Activated CD8-positive, alpha-beta memory T cell treated with anti-CD3 and anti-CD28 coated beads, Interleukin-2, amount 50 U/mL, for 24 hours (primary cell): Measurements from ENCODE around the gene VKORC1.
"Not testable (repeated sequence)": the region's sequence is repeated elsewhere in the genome, so short reads cannot be mapped to it uniquely, and the experiment has no call there.

Experiments
- DNase-seq: peaks from one replicate; pipeline ENCODE4 v3.0.0-alpha.2; 2020; ENCODE audit errors: extremely low read depth

VKORC1 gene

GRCh38 chr16:31094424-31095120, at the start of gene VKORC1:
VKORC1 (minus strand) TSS chr16:31094797; CDS start chr16:31094729, 68 bp downstream.
- peak; percentile 78 for DNase-seq

GRCh38 chr16:31143694-31144148, 49.1 kb upstream of the VKORC1 start:
- DNase-seq = no peak

- DNase-seq = no peak
Observed at GRCh38 chr16:31143011-31143693, 48.6 kb upstream of the VKORC1 start.

DNA sequence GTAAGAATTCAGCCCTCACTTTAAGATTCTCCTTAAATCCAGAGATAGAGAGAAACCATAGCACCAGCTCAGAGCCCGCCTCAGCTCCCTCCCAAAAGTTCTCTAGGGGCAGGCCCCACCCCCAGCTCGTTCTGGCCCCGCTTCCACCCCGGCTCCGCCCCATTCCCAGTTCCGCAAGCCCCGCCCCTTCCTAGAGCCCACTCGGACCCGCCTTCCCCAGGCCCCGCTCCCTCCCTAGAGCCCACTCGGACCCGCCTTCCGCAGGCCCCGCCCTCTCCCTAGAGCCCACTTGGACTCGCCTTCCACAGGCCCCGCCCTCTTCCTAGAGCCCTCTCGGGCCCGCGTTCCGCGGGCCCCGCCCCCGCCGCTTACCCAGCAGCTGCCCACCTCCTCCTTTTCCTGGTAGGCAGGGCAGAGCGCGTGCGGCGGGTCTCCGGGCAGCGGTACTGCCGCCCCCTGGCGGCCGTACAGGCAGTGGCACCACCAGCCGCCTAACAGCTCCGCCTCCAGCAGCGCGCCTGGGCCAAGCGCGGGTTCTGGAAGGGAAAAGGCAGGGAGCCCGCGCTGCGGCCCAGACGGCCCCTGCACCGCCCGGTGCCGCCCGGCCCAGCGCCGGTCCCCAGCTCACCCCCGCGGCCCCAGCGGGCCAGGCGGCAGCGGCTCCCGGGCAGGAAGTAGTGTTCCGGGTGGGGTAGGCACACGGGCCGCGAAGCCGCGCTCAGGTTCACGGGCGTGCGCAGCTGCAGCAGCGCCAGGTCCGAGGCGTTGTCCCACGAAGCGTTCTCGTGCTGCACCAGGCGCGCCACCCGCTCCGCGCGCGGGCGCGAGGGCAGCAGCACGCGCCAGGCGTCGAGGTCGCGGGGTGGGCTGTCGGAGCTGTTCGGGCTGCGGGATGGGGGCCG, 47.8 kb upstream of the VKORC1 start:
- DNase-seq = peak; percentile 93

DNA sequence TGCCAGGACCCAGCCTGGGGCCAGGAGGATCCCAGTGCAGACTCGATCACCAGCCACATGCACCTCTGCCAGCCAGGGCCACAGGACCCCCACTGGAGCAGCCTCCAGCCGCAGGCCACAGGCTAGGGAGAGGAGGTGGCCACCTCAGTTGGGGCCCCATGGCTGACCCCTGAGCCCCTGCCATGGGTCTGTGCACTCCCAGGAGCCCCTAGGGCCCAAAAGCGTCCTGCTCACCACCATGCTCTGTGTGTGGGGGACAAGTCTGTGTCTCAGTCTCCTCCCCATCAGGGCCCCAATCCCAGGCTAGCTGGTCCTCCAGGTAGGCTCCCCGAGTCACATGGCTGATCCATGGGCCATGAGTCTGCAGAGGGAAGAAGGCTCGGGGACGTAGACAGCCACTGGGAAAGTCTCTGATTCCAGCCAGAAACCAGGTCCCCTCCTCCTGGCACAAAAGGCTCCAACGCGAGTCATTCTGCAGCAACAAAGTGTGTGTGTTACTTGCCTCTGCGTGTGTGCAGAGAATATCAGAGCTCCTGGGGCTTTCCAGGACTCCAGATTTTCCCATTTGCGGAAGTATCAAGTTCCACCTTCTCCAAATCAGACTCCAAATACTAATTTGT, 47.0 kb upstream of the VKORC1 start:
- no peak for DNase-seq

GRCh38 chr16:31141071-31141469, 46.5 kb upstream of the VKORC1 start:
- DNase-seq = not testable (repeated sequence)

DNA sequence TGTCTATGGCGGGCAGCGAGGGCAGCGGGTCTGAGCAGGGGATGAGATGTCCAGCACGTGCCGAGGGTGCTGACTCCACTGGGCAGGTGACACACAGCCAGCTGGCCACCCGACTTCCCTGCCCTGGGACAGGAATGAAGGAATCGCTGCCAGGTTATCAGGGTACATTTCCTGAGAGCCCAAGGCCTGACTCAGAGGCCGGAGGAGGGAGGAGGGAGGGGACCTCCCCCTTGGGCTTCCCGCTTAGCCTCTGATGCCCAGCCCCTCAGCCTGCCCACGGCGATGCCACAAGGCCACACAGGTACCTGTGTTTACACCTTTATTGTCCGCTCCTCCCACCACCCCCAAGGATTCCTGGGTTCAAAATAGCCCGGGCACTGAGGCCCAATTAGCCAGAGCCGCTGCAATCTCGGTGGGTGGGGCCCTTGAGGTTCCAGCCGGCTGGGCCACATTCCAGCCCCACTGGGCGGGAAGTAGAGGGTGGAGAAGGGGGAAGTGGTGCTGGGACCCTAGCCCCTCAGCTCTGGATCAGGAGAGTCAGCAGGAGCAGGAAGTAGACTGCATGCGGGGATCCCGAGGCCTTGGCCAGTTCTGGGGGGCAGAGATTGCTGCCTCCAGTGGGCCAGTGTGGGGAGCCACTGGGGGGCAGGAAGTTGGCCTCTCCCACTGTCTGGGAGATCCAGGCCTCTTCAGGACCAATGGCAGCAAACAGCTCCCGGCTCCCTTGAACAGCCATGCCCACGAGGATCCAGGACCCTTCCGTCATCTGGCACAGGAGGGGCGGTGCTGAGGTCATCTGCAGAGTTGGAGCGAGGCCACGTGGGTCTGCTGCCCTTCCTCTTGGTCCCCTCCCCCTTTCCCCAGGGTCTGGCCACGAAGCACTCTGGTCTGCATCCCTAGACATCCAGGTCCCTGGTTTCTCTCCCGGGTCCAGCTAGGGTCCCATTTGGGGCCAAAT, 44.3 kb upstream of the VKORC1 start:
- DNase-seq = no peak

- DNase-seq = not testable (repeated sequence)
Observed at GRCh38 chr16:31136822-31137499, 42.4 kb upstream of the VKORC1 start.

- no peak for DNase-seq
Observed at GRCh38 chr16:31136287-31136662, 41.7 kb upstream of the VKORC1 start.

DNA sequence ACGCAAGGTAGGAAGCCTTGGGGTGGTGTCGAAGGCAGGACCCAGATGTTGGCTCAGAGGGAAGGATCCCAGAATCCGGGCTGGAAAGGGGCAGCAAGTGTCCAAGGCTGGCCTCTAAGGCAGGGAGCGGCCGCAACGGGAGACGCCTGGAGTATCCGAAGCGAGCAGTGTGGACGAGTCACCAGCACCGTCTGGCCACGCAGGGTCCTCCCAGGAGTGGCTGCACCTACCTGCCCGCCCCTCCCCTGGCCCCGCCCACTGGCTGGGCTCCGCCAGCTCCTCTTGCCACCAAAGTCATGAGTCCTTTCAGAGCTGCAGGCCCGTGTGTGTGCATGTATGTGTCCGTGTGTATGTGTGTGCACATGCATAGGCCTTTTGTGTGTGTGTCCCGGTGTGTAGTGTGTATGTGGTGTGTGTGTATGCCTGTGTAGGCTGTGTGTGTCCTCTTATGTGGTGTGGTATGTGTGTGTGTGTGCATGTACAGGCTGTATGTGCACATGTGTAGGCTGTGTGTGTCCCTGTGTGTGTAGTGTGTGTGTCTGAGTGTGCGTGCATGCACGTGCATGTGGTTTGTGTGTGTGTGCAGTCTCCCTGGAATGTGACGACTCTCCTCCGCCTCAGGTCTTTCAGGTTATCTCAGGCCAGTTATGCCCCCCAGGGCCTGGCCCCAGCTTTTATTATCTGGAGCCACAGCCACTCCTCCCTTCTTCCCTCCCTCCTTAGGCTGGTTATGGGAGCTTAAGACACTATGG, 41.1 kb upstream of the VKORC1 start, which contains the start of gene PRSS8:
TSS of gene PRSS8 (minus strand) at position 193 of the 752 bp plus-strand sequence. CDS start 229 bp downstream, outside the sequence.
- no peak for DNase-seq

DNA sequence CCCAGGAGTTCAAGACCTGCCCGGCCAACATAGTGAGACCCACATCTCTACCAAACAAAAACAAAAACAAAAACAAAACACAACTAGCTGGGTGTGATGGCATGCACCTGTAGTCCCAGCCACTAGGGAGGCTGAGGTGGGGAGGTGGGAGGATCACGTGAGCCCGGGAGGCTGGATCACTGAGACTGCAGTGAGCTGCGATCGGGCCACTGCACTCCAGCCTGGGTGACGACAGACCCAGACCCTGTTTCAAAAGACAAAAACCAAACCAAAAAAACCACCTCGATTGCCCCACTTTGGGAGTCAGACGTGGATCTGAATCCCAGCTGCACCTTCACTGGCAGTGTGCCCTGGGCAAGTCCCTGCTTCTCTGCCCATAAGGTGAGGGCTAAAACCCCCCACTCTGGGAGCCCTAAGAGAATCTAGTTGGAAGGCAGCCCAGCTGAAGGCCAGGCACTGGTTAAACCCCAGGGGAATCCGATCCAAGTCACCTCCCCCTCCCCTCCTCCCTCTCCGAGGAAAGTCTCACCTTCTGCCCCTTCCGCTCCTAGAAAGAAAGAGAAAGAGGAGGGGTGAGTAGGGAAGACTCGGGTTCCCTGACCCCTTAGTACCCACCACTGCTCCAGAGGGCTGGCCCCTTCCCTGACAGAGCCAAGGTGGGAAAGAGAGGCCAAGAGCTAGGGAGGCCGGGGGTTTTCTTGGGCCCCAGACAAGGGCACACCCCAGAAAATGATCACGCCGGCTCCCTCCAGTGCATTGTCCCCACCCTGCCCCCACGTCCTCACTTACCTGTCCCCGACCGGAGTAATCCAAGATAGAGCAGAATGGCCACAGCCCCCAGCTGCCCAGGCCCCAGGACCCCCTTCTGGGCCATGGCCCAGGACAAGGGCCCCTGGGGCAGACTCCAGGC, 40.3 kb upstream of the VKORC1 start:
- no peak for DNase-seq

DNA sequence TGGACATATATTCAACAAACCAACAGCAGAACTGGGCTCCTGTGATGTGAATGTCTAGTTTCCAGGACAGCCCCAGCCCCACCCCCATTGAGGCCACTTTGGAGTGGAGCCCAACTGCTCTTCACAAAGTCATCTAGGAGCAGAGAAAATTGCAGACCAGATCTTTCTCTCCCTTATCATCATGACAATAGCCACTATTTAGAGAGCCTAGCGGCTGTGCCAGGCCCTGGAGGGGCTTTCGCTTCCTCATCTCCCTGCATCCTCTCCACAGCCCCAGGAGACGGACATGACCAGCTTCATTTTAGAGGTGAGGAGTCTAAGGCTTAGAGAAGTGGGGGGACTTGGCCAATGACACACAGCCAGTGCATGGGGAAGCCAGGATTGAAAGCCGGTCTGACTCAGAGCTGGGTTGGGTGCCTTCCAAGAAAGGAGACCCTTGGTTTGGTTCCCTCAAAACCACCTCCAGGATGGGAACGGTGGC, 39.5 kb upstream of the VKORC1 start:
- DNase-seq = no peak

- no peak for DNase-seq
Observed at GRCh38 chr16:31133046-31133501, 38.5 kb upstream of the VKORC1 start.

- no peak for DNase-seq
Observed at GRCh38 chr16:31132303-31132979, 37.8 kb upstream of the VKORC1 start.

DNA sequence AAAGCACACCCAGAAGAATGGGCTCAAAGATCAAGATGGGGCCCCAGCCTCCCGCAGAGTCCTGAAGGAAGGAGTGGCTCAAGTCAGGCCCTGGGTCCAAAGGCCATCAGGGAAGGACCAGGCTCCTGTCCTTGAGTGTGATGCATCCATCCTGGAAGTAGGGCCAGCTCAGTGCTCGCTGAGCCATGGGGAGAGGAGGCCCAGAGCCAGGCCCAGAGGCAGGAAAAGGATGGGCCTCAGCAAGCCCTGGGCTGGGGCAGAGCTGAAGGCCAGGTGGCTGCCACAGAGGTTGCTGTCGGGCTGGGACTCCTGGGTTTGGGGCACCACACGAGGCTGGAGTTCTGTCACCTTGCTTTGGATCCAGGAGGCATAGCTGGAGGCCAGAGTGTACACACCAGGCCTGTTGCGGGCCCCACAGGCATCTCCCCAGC, 37.3 kb upstream of the VKORC1 start:
- no peak for DNase-seq

DNA sequence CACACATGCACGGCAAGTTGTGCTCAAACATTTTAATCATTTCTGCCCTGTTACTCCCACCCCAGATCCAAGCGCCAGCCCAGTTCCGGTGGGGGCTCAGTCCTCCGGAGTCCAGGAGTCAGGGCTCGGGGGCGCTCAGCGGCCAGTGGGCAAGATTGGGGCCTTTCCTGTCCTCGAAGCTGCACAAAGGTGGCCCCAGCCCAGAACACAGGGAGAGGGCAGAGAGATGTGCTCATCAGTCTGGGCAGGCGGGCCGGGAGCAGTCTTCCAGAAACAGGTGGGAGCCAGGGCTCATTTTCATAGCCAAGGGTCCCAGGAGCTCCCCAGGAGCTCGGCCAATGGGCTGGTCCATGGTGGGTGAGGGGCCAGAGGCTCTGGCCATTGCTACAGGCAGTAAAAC, 36.8 kb upstream of the VKORC1 start:
- no peak for DNase-seq

- DNase-seq = no peak
Observed at GRCh38 chr16:31130899-31131298, 36.3 kb upstream of the VKORC1 start.
